ENCODE results near the gene MRPL54. TPM values are rescaled to one million over a fixed set of nuclear protein-coding genes. Genes with fewer than 3 reads are reported as not detected.

MRPL54 gene
- total RNA-seq, 1 donor from 2014 or later: 43.5 TPM

GRCh38 chr19:3785451-3785937, 23.0 kb downstream of the MRPL54 start:
- peak overlapping the region; percentile 11 for H3K4me2 ChIP-seq (ENCODE audit: low read length)
- Mint-ChIP-seq H3K4me1 (ENCODE audit: low read depth, unreplicated experiment) (no peaks in the 10 kb centered on the region), H3K4me3 (ENCODE audit: unreplicated experiment) (no peak overlapping the region), H3K27ac (ENCODE audit: unreplicated experiment) (no peak overlapping the region), H3K9me3 (ENCODE audit: unreplicated experiment) (peaks cover 28% of the 10 kb centered on the region), H3K27me3 (ENCODE audit: low read depth, unreplicated experiment) (peaks cover 26% of the 10 kb centered on the region), H3K36me3 (ENCODE audit: low read depth, unreplicated experiment) (peaks cover 9% of the 10 kb centered on the region)
- TF ChIP-seq CTCF (IDR thresholded peaks at IDR 0.05; ENCODE audit: insufficient read depth, low read depth, low read length) (no peak), EZH2 (IDR thresholded peaks at IDR 0.05; ENCODE audit: insufficient read depth, low read length) (no peak)
- H3K27me3 ChIP-seq (ENCODE audit: insufficient read depth, low read length): peaks cover 10% of the 10 kb centered on the region
- no peak overlapping the region for H3K27ac ChIP-seq (ENCODE audit: low read depth, low read length)
- H3K4me1 ChIP-seq (ENCODE audit: insufficient read depth, low read length): no peaks in the 10 kb centered on the region
- no peaks in the 10 kb centered on the region for H4K20me1 ChIP-seq (ENCODE audit: insufficient read depth, low read length)
- no peak overlapping the region for H3K9ac ChIP-seq (ENCODE audit: low read length)
- no peaks in the 10 kb centered on the region for H3K36me3 ChIP-seq (ENCODE audit: insufficient read depth, low read length)
- FAIRE-seq (no peak), DNase-seq (ENCODE audit: low read depth) (no peak)
- H2AFZ ChIP-seq (ENCODE audit: low read depth, low read length): no peak overlapping the region
- peaks cover 25% of the 10 kb centered on the region for H3K9me3 ChIP-seq (ENCODE audit: insufficient read depth, low read depth, low read length)
- H3K79me2 ChIP-seq (ENCODE audit: insufficient read depth, low read length): no peaks in the 10 kb centered on the region
- no peak overlapping the region for H3K4me3 ChIP-seq (ENCODE audit: insufficient read depth, low read depth, low read length)

GRCh38 chr19:3785938-3786824, 23.7 kb downstream of the MRPL54 start, which contains the start of gene MATK:
TSS of gene MATK (minus strand) at chr19:3786381. CDS start at chr19:3785135, 1,246 bp downstream.
- H3K9ac ChIP-seq (ENCODE audit: low read length): no peak within 1 kb of the TSS
- H4K20me1 ChIP-seq (ENCODE audit: insufficient read depth, low read length): no peaks in the 10 kb centered on the region
- peak within 1 kb of the TSS; percentile 11 for H3K4me2 ChIP-seq (ENCODE audit: low read length)
- no peaks in the 10 kb centered on the region for H3K4me1 Mint-ChIP-seq (ENCODE audit: low read depth, unreplicated experiment)
- peaks cover 31% of the 10 kb centered on the region for H3K9me3 Mint-ChIP-seq (ENCODE audit: unreplicated experiment)
- no peak within 1 kb of the TSS for H3K4me3 ChIP-seq (ENCODE audit: insufficient read depth, low read depth, low read length)
- no peak for FAIRE-seq
- peaks cover 9% of the 10 kb centered on the region for H3K36me3 Mint-ChIP-seq (ENCODE audit: low read depth, unreplicated experiment)
- H3K27me3 ChIP-seq (ENCODE audit: insufficient read depth, low read length): peaks cover 15% of the 10 kb centered on the region
- TF ChIP-seq CTCF (IDR thresholded peaks at IDR 0.05; ENCODE audit: insufficient read depth, low read depth, low read length): no peak
- no peak for TF ChIP-seq EZH2 (IDR thresholded peaks at IDR 0.05; ENCODE audit: insufficient read depth, low read length)
- H2AFZ ChIP-seq (ENCODE audit: low read depth, low read length): no peak within 1 kb of the TSS
- H3K79me2 ChIP-seq (ENCODE audit: insufficient read depth, low read length): no peaks in the 10 kb centered on the region
- H3K4me3 Mint-ChIP-seq (ENCODE audit: unreplicated experiment): peak within 1 kb of the TSS; percentile 62
- no peak within 1 kb of the TSS for H3K27ac Mint-ChIP-seq (ENCODE audit: unreplicated experiment)
- DNase-seq (ENCODE audit: low read depth): no peak
- no peak within 1 kb of the TSS for H3K27ac ChIP-seq (ENCODE audit: low read depth, low read length)
- no peaks in the 10 kb centered on the region for H3K4me1 ChIP-seq (ENCODE audit: insufficient read depth, low read length)
- no peaks in the 10 kb centered on the region for H3K36me3 ChIP-seq (ENCODE audit: insufficient read depth, low read length)
- H3K9me3 ChIP-seq (ENCODE audit: insufficient read depth, low read depth, low read length): peaks cover 25% of the 10 kb centered on the region
- peaks cover 30% of the 10 kb centered on the region for H3K27me3 Mint-ChIP-seq (ENCODE audit: low read depth, unreplicated experiment)
